ENCODE measurements around the gene DDX23. TPM values are rescaled to one million over a fixed set of nuclear protein-coding genes. Genes with fewer than 3 reads are reported as not detected.

DDX23 gene
- polyA plus RNA-seq (36.9 to 64.6 TPM (median 57.8 TPM) in 3 replicates), polyA minus RNA-seq (36.0 to 54.1 TPM (median 45.5 TPM) in 3 replicates)
- polyA plus RNA-seq (2011; ENCODE audit: low read depth): 110 TPM
- polyA plus RNA-seq (2011; cell fraction: cytosol; rRNA removed): 36.4 and 38.7 TPM in 2 replicates
- 98.9 and 125 TPM in 2 replicates for polyA plus RNA-seq (2011; cell fraction: nucleus; rRNA removed)
- polyA plus RNA-seq (2012; ENCODE audit: low replicate concordance): 45.2 and 68.6 TPM in 2 replicates
- 18.0 TPM for polyA minus RNA-seq (2011; cell fraction: cytosol; rRNA and poly(A)+ RNA removed)
- polyA minus RNA-seq (2011; cell fraction: nucleus; rRNA and poly(A)+ RNA removed): 19.8 and 39.9 TPM in 2 replicates

DNA sequence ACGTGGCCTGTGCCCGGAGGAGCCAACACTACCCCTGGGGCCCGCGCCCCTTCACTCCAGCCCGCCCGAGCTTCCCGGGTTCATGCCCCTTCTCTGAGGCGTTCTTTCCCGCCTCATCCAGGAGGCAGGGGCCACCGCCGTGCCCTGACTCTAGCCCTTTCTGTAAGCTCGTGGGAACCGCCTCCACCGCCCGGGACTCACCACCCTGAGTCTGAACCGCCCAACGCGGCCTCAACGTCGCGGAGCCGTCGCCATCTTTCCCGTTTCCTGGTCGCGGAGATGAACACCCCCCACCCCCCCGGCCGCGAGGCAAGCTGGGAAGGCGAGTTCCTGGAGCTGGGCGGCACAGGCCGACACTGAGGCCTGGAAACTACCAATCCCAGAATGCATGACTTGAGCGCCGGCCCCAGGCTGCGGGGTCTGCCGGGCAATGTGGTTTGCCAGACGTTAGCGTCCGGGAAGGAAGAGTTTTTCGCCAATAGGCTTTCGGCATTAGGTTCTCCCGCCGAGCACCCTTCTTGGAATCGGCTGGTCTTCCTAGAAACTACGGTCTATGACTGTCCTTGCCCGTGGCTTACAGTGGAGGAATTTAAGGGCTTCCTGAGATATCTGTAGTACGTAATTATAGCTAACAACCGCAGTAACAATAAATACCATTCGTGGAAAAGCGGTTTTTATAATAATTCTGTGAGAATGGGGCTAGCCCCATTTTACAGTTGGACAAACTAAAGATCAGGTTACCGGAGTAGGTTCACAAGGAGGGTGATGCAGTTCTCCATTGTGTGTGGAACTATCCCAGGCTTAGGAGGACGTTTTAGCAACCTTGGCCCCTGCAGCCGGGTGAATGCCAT lies at the start of gene DDX23:
Gene DDX23 (minus strand): TSS at position 281 of the 851 bp plus-strand sequence. CDS start 6,381 bp downstream, outside the sequence.
- Histone ChIP-seq H3K9ac (ENCODE audit: control insufficient read depth, extremely low read depth, insufficient read depth, low read length) (peak within 1 kb of the TSS; percentile 95), H3K9me3 (ENCODE audit: control insufficient read depth, low read depth, low read length) (no peaks in the 10 kb centered on the region), H4K20me1 (ENCODE audit: control insufficient read depth, extremely low read depth, insufficient read depth, low read length) (no peaks in the 10 kb centered on the region), H3K4me1 (ENCODE audit: control insufficient read depth, extremely low read depth, insufficient read depth, low read length) (peaks cover 16% of the 10 kb centered on the region), H3K79me2 (ENCODE audit: control insufficient read depth, insufficient read depth, low read length) (peaks cover 42% of the 10 kb centered on the region), H3K4me3 (ENCODE audit: control insufficient read depth in 2 of 3, extremely low read depth in 1 of 3, insufficient read depth in 2 of 3, low read depth in 1 of 3, low read length in 3 of 3) (peak within 1 kb of the TSS; percentile 79 to 99 (median 99)), H3K9me1 (ENCODE audit: control insufficient read depth, extremely low read depth, insufficient read depth, low read length) (no peaks in the 10 kb centered on the region), H2AFZ (ENCODE audit: control insufficient read depth, low read length) (peak within 1 kb of the TSS; percentile 97), H3K36me3 (ENCODE audit: control insufficient read depth in 2 of 2, extremely low read depth in 1 of 2, insufficient read depth in 2 of 2, low read length in 2 of 2) (peaks cover 0 to 1% of the 10 kb centered on the region in 2 experiments), H3K27ac (ENCODE audit: control insufficient read depth, insufficient read depth, low read length) (peak within 1 kb of the TSS; percentile 87), H3K27me3 (ENCODE audit: control insufficient read depth, extremely low read depth, insufficient read depth, low read length) (no peaks in the 10 kb centered on the region), H3K4me2 (ENCODE audit: control insufficient read depth, extremely low read depth, insufficient read depth, low read depth, low read length) (peak within 1 kb of the TSS; percentile 84)
- FAIRE-seq (peak; percentile 44), DNase-seq (ENCODE audit: low read depth, low spot score) (peak; percentile 78)
- dilution Hi-C loops (cut with MboI; ENCODE audit: extremely low pct_ligation_motif_present, low sequenced_read_pairs): no loop called here
- no peak for TF ChIP-seq EZH2 (IDR thresholded peaks at IDR 0.05; ENCODE audit: low read length)
- TF ChIP-seq, protein P1, sequence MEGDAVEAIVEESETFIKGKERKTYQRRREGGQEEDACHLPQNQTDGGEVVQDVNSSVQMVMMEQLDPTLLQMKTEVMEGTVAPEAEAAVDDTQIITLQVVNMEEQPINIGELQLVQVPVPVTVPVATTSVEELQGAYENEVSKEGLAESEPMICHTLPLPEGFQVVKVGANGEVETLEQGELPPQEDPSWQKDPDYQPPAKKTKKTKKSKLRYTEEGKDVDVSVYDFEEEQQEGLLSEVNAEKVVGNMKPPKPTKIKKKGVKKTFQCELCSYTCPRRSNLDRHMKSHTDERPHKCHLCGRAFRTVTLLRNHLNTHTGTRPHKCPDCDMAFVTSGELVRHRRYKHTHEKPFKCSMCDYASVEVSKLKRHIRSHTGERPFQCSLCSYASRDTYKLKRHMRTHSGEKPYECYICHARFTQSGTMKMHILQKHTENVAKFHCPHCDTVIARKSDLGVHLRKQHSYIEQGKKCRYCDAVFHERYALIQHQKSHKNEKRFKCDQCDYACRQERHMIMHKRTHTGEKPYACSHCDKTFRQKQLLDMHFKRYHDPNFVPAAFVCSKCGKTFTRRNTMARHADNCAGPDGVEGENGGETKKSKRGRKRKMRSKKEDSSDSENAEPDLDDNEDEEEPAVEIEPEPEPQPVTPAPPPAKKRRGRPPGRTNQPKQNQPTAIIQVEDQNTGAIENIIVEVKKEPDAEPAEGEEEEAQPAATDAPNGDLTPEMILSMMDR (optimal IDR thresholded peaks at IDR 0.05 in 1 of 3, IDR thresholded peaks at IDR 0.05 in 1 of 3, conservative IDR thresholded peaks at IDR 0.05 in 1 of 3; ENCODE audit: extremely low read depth in 1 of 3, insufficient read depth in 2 of 3, low read length in 3 of 3): no peak

DNA sequence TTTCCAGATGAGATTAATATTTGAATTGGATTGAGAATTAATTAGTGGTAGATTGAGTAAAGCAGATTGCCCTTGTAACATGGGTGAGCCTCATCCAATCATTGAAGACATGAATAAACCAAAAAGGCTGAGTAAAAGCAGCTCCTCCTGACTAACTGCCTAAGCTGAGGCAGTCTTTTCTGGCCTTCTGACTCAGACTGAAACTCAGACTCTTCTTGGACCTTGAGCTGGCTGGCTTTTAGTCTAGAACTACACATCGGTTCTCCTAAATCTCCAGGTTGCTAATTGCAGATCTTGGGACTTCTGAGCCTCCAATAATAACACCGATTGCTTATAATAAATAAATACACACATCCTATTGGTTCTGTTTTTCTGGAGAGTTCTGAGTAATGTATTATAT lies 49.3 kb upstream of the DDX23 start:
- Histone ChIP-seq H3K9me3 (ENCODE audit: control insufficient read depth, low read depth, low read length) (no peaks in the 10 kb centered on the region), H3K4me3 (ENCODE audit: control insufficient read depth in 2 of 3, extremely low read depth in 1 of 3, insufficient read depth in 2 of 3, low read depth in 1 of 3, low read length in 3 of 3) (no peak overlapping the region), H4K20me1 (ENCODE audit: control insufficient read depth, extremely low read depth, insufficient read depth, low read length) (no peaks in the 10 kb centered on the region), H3K79me2 (ENCODE audit: control insufficient read depth, insufficient read depth, low read length) (no peaks in the 10 kb centered on the region), H3K27me3 (ENCODE audit: control insufficient read depth, extremely low read depth, insufficient read depth, low read length) (peaks cover 3% of the 10 kb centered on the region), H3K4me2 (ENCODE audit: control insufficient read depth, extremely low read depth, insufficient read depth, low read depth, low read length) (no peak overlapping the region), H3K36me3 (ENCODE audit: control insufficient read depth in 2 of 2, extremely low read depth in 1 of 2, insufficient read depth in 2 of 2, low read length in 2 of 2) (no peaks in the 10 kb centered on the region), H3K4me1 (ENCODE audit: control insufficient read depth, extremely low read depth, insufficient read depth, low read length) (no peaks in the 10 kb centered on the region), H3K27ac (ENCODE audit: control insufficient read depth, insufficient read depth, low read length) (no peak overlapping the region), H3K9me1 (ENCODE audit: control insufficient read depth, extremely low read depth, insufficient read depth, low read length) (no peaks in the 10 kb centered on the region), H2AFZ (ENCODE audit: control insufficient read depth, low read length) (no peak overlapping the region), H3K9ac (ENCODE audit: control insufficient read depth, extremely low read depth, insufficient read depth, low read length) (no peak overlapping the region)
- dilution Hi-C loops (cut with MboI; ENCODE audit: extremely low pct_ligation_motif_present, low sequenced_read_pairs): no loop called here
- no peak for TF ChIP-seq EZH2 (IDR thresholded peaks at IDR 0.05; ENCODE audit: low read length)
- TF ChIP-seq, protein P1 (optimal IDR thresholded peaks at IDR 0.05 in 1 of 3, IDR thresholded peaks at IDR 0.05 in 1 of 3, conservative IDR thresholded peaks at IDR 0.05 in 1 of 3; ENCODE audit: extremely low read depth in 1 of 3, insufficient read depth in 2 of 3, low read length in 3 of 3): no peak
- DNase-seq (ENCODE audit: low read depth, low spot score) (no peak), FAIRE-seq (no peak)
